Osteoblast (primary cell): ENCODE results near the gene RAI1. TPM values are rescaled to one million over a fixed set of nuclear protein-coding genes. Genes with fewer than 3 reads are reported as not detected.

Experiments used
- DNase-seq: peaks from one replicate; pipeline ENCODE4 v3.0.0; 2011; ENCODE audit warnings: low spot score, mixed read lengths; ENCODE audit not compliant: insufficient read length; ENCODE audit errors: missing footprints
- H2AFZ ChIP-seq: 2 replicates; pipeline ENCODE4 v1.6.0; 2011; ENCODE audit warnings: mild to moderate bottlenecking, low read length
- H3K27ac ChIP-seq: 2 replicates; pipeline ENCODE4 v1.5.1; 2011; ENCODE audit warnings: mild to moderate bottlenecking, low read depth, low read length, moderate library complexity
- H3K27me3 ChIP-seq: 2 replicates; pipeline ENCODE4 v1.6.0; 2012; ENCODE audit warnings: mild to moderate bottlenecking, control low read depth, inconsistent platforms, low read length, moderate library complexity; ENCODE audit not compliant: insufficient read depth
- H3K36me3 ChIP-seq: 2 replicates; pipeline ENCODE4 v1.5.1; 2011; ENCODE audit warnings: mild to moderate bottlenecking, low read length, control low read depth, moderate library complexity; ENCODE audit not compliant: insufficient read depth
- H3K4me1 ChIP-seq: 2 replicates; pipeline ENCODE4 v1.5.1; 2011; ENCODE audit warnings: mild to moderate bottlenecking, low read length, control low read depth, moderate library complexity; ENCODE audit not compliant: insufficient read depth
- H3K4me2 ChIP-seq: 2 replicates; pipeline ENCODE4 v1.6.0; 2011; ENCODE audit warnings: mild to moderate bottlenecking, low read length; ENCODE audit not compliant: insufficient read depth
- H3K4me3 ChIP-seq: fragments of 200-600 bp; sonication (generic); 3 replicates; pipeline ENCODE4 v1.5.1; 2012; ENCODE audit warnings: mild to moderate bottlenecking, low read length, inconsistent platforms; ENCODE audit not compliant: insufficient read depth
- H3K79me2 ChIP-seq: 2 replicates; pipeline ENCODE4 v1.6.0; 2012; ENCODE audit warnings: mild to moderate bottlenecking, low read length, control low read depth, inconsistent platforms; ENCODE audit not compliant: insufficient read depth
- H3K9me3 ChIP-seq: 2 replicates; pipeline ENCODE4 v1.5.1; 2011; ENCODE audit warnings: low read depth, low read length, control low read depth
- H4K20me1 ChIP-seq: 2 replicates; pipeline ENCODE4 v1.6.0; 2012; ENCODE audit warnings: mild to moderate bottlenecking, low read length, control low read depth; ENCODE audit not compliant: insufficient read depth
- total RNA-seq: library from RNA; depleted of rRNA; stranded (reverse); fragments of >200 nt; gene quantifications from 2 replicates; pipeline ENCODE4 v1.2.3, GENCODE V29; 2012
- TF ChIP-seq, protein P1 (sequence below): IDR thresholded peaks from 2 replicates; pipeline ENCODE4 v1.5.1; 2011; ENCODE audit warnings: mild to moderate bottlenecking, low read depth, low read length, moderate library complexity; ENCODE audit errors: extremely low read depth

RAI1 gene
- total RNA-seq, 1 donor = 15.6 TPM

DNA sequence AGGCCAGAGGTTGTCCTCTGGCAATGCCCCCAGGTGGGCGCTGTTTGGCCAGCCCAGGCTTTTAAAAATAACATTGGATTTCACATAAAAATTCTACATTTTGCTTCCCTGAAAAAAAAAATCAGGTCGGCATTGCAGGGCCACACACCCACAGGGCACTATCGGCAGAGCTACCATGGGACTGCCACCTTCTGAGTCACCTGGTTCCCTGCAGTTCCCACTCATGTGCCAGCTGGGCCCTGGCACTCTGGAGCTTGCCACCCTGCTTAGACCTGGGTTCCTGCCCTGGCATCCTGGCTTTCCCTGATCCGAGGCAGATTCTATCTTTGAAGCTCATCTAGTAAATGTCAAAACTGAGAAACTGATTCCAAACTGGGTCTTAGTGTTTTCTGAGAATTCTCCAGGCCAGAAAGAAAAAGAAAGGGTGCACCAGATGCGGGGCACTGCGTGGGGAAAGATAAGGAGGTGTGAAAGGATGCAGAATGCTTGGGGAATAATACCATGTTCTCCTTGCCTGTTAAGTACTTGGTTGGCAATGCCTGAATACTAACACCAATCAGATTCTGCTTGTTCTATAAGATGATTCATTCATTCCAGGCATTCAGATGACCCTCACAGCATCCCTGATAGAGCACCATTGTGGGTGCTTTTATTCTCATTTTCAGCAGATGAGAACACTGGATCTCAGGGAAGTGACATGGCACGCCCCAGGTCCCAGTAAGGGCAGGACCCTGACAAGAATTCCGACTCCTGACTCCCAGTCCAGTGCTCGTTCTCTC, 51.8 kb downstream of the RAI1 start:
- Histone ChIP-seq H3K27me3 (no peaks in the 10 kb centered on the region), H3K4me3 (no peak overlapping the region), H3K4me2 (peak overlapping the region; percentile 41), H2AFZ (no peak overlapping the region), H4K20me1 (peaks cover 70% of the 10 kb centered on the region), H3K36me3 (no peaks in the 10 kb centered on the region), H3K9me3 (no peaks in the 10 kb centered on the region), H3K27ac (peak overlapping the region; percentile 76), H3K79me2 (peaks cover 90% of the 10 kb centered on the region), H3K4me1 (peaks cover 29% of the 10 kb centered on the region)
- peak; percentile 97 for DNase-seq
- TF ChIP-seq, protein P1, sequence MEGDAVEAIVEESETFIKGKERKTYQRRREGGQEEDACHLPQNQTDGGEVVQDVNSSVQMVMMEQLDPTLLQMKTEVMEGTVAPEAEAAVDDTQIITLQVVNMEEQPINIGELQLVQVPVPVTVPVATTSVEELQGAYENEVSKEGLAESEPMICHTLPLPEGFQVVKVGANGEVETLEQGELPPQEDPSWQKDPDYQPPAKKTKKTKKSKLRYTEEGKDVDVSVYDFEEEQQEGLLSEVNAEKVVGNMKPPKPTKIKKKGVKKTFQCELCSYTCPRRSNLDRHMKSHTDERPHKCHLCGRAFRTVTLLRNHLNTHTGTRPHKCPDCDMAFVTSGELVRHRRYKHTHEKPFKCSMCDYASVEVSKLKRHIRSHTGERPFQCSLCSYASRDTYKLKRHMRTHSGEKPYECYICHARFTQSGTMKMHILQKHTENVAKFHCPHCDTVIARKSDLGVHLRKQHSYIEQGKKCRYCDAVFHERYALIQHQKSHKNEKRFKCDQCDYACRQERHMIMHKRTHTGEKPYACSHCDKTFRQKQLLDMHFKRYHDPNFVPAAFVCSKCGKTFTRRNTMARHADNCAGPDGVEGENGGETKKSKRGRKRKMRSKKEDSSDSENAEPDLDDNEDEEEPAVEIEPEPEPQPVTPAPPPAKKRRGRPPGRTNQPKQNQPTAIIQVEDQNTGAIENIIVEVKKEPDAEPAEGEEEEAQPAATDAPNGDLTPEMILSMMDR = no peak

DNA sequence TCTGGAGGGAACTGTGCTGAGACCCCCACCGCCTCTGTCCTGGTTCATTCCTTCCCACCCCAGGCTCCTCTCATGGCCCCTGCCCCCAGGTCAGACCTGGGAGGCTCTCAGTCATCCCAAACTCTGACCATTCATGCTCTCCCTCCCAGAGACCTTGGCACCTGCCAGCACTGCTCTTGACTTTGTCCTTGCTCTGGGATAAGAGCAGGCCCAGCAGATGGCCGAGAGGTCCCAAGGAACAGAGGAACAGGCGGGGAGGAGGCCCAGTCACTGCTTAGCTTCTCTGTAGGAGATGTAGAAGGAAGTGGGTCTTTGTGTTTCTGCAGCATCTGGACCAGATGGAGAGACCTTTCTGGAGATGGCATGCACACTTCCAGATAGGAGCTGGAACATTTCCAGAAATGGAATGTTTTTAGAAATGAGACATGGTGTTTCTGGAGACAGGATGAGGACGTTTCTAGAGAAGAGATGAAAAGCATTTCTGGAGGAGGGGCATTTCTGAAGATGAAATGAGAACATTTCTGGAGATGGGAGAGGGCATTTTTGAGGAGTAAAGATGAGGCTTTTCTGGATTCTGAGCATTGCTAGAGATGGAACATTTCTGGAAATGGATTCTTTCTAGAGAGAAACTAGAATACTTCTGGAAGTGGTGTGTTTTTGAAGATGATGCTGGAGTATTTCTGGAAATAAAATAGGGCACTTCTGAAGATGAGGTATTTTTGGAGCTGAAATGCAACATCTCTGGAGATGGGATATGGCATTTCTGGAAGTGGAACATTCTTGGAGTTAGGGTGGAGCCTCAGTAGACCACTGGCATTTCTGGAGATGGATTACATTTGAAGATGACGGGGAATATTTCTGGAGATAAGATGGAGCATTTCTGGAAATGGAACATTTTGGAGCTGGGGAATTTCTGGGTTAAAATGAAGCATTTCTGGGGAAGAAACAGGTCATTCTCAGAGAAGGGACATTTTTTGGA, 55.2 kb downstream of the RAI1 start:
- Histone ChIP-seq H3K4me3 (no peak overlapping the region), H4K20me1 (peaks cover 61% of the 10 kb centered on the region), H3K79me2 (peaks cover 84% of the 10 kb centered on the region), H3K9me3 (no peaks in the 10 kb centered on the region), H3K4me2 (no peak overlapping the region), H2AFZ (no peak overlapping the region), H3K27me3 (no peaks in the 10 kb centered on the region), H3K4me1 (peaks cover 50% of the 10 kb centered on the region), H3K36me3 (no peaks in the 10 kb centered on the region), H3K27ac (no peak overlapping the region)
- TF ChIP-seq, protein P1 = no peak
- DNase-seq = peak; percentile 89

DNA sequence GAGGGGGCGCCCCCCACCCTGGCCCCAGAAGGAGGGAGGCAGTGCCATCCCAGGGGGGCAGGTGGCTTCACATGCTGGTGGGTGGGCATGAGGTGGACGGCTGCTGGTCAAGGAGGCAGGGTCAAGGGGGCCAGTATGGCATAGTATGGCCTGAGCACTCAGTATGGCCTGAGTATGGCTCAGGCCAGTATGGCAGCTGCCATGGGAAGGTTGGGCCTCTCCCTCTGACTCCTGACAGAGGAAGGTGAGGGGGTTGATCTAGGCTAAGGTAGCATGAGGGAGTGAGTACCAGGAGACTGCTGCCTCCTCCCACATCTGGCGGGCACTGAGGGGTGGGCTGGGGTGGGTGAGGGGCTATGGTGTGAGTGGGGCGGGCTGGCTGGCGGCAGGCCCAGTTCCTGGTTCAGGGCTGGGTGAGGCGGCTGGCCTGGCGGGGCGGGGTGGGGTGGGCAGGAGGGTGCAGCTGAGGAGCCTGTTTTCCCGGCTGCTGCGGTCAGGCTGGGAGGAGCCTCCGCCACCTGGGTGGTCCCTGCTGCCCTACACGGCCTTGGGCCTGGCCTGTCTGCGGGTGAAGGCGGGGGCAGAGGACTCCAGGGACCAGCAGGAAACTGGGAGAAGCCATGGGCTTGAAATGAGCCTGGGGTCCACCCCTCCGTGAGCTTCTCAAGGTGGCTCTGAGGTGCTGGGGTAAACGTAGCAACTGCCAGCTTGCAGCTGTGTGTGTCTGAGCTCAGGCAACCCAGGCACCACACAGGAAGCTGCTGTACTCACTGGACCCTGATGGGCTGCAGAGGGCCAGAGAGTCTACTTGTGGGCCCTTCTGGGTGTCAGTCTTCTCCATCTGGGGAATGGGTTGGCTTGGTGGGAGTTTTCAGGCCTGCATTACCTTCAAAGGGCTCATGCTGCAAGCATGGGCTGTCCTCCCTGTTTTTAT, 57.0 kb downstream of the RAI1 start:
- no peak overlapping the region for H2AFZ ChIP-seq
- no peak overlapping the region for H3K4me2 ChIP-seq

More for the DNA sequence above, 57.0 kb downstream of the RAI1 start:
- Histone ChIP-seq H3K79me2 (peaks cover 86% of the 10 kb centered on the region), H3K4me1 (peaks cover 54% of the 10 kb centered on the region), H3K4me3 (no peak overlapping the region), H3K27ac (peak overlapping the region; percentile 61), H3K9me3 (no peaks in the 10 kb centered on the region), H3K36me3 (no peaks in the 10 kb centered on the region), H3K27me3 (no peaks in the 10 kb centered on the region), H4K20me1 (peaks cover 61% of the 10 kb centered on the region)
- TF ChIP-seq, protein P1 = no peak
- peak; percentile 85 for DNase-seq
